Urinary bladder (tissue), 4 donors: ENCODE results near the gene PPP2R2D. TPM values are rescaled to one million over a fixed set of nuclear protein-coding genes. Genes with fewer than 3 reads are reported as not detected.
A peak's percentile ranks its signal among the peaks of the same experiment; 100 is the strongest.

Source experiments
- DNase-seq: peaks from one replicate; pipeline ENCODE4 v3.0.0-alpha.2; 2015; ENCODE audit errors: extremely low spot score
- H3K27ac ChIP-seq: one replicate; pipeline ENCODE4 v1.5.1; 2013; ENCODE audit warnings: low read depth, mild to moderate bottlenecking, moderate library complexity
- H3K36me3 ChIP-seq: one replicate; pipeline ENCODE4 v1.6.1; 2013; ENCODE audit warnings: mild to moderate bottlenecking, moderate library complexity; ENCODE audit not compliant: insufficient read depth
- H3K4me1 ChIP-seq: one replicate; pipeline ENCODE4 v1.6.1; 2013; ENCODE audit warnings: mild to moderate bottlenecking, moderate library complexity; ENCODE audit not compliant: insufficient read depth
- H3K4me3 ChIP-seq: one replicate; pipeline ENCODE4 v1.5.1; 2013; ENCODE audit warnings: low read depth, low read length
- WGBS: extraction: QIAGEN DNeasy Blood & Tissue Kit; methylation state at CpG from one replicate; pipeline ENCODE4 v1.1.7; 2013; 5-methylcytosine and 5-hydroxymethylcytosine counted together
- polyA plus RNA-seq: library from polyadenylated mRNA; stranded (reverse); fragments of 200-250 nt; gene quantifications from one replicate; pipeline ENCODE4 v1.2.3, GENCODE V29; 2013
- total RNA-seq: library from RNA; depleted of rRNA; stranded (reverse); fragments of >200 nt; gene quantifications from one replicate; pipeline ENCODE4 v1.2.3, GENCODE V29; 2014
- donor health status: healthy with polysubstance abuse.
- donor health status: healthy.

Gene PPP2R2D
- total and polyA plus RNA-seq, 2 donors = 25.1 to 44.7 TPM

DNA sequence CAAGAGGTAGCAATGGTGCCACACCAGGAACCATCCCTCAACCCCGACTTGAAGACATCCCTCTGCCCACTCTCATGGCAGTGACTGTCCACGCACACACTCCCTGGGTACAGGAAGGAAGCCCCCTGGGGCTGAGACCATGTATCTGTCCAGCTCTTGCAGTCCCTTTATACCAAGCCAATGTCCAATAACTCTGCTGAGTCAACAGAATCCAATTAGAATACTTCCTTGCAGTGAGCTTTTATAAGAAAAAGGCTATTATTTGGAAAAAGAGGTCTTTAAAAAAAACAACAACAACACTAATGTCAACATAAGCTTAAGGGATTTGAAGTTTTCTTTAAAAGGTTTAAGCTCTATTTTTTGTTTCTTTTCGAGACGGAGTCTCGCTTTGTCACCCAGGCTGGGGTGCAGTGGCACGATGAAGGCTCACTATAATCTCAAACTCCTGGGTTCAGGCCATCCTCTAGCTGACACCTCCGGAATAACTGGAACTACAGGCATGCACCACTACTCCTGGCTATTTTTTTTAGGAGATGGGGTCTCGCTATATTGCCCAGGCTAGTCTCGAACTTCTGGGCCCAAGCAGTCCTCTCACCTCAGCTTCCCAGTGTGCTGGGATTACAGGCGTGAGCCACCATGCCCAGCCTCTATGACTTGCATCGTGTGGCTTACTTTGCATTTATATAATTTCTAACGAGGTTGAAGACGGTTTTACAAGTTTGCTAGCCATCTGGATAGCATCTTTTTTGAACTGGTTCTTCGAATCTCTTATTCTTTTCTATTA is 73.4 kb downstream of the PPP2R2D start:
- WGBS = 82% methylated on average over 14 of the region's 14 CpGs
- Histone ChIP-seq H3K4me1 (no peaks in the 10 kb centered on the region), H3K4me3 (no peak overlapping the region), H3K27ac (no peak overlapping the region), H3K36me3 (peaks cover 5% of the 10 kb centered on the region)
- DNase-seq = no peak

DNA sequence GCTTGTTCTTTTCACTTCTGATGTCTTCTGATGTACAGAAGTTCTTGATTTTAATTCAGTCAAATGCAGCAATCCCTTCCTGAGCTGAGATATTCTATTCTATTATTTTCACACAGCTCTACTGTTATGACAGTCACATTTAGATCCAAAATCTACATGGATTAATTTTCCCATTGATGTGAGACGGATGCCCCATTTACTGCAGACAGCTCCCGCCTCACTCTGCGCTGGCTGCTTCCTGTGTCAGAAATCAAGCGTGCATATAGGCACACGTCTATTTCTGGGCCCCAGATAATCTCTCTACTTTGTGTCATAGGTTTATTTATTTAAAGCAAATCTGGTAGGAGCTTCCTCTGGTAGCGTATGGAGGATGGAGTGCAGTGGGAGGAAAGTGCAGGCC is 74.2 kb downstream of the PPP2R2D start:
- no peak for DNase-seq
- Histone ChIP-seq H3K36me3 (no peaks in the 10 kb centered on the region), H3K4me1 (no peaks in the 10 kb centered on the region), H3K4me3 (no peak overlapping the region), H3K27ac (no peak overlapping the region)
- 76% methylated on average over 6 of the region's 6 CpGs for WGBS

DNA sequence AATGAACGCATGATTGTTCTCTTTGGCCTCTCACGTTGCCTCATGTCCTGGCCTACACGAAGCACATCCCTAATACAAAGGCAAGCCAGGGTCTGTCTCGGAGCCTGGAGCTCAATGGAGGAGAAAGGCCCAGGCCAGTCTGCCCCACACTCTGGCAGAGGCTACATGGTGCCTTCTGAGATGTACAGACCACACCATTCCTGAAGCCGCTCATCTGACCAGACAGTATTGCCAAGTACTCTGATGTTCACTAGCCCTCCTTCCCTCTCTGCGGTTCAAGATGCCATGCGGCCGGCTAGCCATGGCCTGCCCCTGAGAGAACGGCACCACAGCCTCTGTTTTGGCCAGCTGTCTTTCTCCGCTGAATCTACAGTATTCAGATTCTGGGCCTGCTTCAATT is 75.0 kb downstream of the PPP2R2D start:
- WGBS = 95% methylated on average over 10 of the region's 10 CpGs

DNA sequence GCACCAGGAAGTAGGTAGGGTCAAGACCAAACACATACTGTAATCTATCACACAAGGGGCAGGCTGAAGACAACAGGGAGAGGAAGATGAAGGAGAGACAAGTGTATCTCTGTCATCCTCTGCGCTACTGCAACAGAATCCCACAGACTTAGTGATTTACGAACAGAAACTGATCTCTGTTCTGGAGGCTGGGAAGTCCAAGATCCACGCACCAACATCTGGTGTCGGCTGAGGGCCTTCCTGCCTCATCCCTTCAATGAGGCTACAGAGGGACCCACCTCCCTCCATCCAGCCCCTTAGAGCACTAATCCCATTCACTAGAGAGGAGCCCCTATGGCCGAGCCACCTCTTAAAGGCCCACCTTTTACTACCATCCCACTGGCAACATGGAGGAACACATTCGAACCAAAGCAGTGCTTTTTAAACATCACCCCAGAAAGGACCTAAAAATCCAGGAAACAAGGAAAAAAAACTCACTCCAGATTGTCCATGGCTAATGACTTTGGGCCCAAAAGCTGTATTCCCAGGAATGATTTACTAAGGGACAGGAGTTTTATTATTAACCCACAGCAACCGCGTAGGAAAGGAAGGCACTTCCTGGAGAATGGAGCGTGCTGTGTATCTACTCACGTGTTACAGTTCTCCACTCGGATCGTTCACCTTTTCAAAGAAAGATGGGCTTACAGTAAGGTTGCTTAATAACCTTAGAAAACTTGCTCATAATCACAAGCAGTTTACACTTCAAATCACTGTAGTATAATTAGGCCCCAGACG is 76.7 kb downstream of the PPP2R2D start:
- H3K27ac ChIP-seq = no peak overlapping the region
- DNase-seq = no peak
- H3K36me3 ChIP-seq = no peaks in the 10 kb centered on the region
- 93% methylated on average over 13 of the region's 13 CpGs for WGBS
- no peaks in the 10 kb centered on the region for H3K4me1 ChIP-seq
- H3K4me3 ChIP-seq = no peak overlapping the region

More for the DNA sequence above, 75.0 kb downstream of the PPP2R2D start:
- H3K4me1 ChIP-seq = no peaks in the 10 kb centered on the region
- H3K36me3 ChIP-seq = no peaks in the 10 kb centered on the region
- H3K4me3 ChIP-seq = no peak overlapping the region
- DNase-seq = no peak
- H3K27ac ChIP-seq = no peak overlapping the region

DNA sequence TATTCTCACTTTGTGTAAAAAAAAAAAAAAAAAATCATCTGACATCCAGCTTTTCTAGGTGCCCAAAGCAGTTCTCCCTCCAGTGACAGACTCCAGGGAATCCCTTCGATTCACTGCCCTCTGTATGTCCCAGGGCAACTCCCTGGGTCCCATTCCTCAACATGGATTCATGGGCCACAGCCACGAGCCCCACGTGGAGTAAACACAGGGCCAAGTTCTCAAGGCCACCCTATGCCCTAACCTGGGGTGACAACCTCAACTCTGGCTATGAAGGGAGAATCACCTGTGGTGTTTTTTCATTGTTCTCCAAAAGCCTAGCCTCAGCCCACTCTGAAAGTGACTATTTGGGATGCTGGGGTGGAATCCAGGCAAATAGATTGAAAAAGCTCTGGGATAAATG is 77.6 kb downstream of the PPP2R2D start:
- H3K36me3 ChIP-seq = no peaks in the 10 kb centered on the region
- DNase-seq = no peak
- 90% methylated on average over 3 of the region's 3 CpGs for WGBS
- no peak overlapping the region for H3K27ac ChIP-seq
- no peak overlapping the region for H3K4me3 ChIP-seq
- H3K4me1 ChIP-seq = no peaks in the 10 kb centered on the region

DNA sequence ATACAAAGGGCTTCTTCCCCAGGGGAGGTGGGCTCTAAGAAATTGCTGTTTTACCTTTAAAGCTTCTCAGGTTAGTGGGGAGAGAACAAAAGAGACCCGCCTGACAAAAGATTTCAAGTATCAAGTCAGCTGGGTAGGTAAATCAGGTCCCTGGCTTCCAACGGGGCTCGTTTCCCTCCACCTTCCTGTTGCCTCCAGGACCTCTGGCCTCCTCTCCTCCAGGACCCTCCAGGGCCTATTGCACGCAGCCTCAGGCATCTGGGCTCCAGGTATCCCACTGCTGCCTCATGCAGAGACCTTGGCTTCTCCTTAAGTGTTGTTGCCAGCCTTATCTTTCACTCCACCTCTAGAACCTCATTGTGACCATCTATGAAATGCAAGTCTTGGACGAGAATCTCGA is 78.0 kb downstream of the PPP2R2D start:
- Histone ChIP-seq H3K27ac (no peak overlapping the region), H3K36me3 (no peaks in the 10 kb centered on the region), H3K4me3 (no peak overlapping the region), H3K4me1 (no peaks in the 10 kb centered on the region)
- 84% methylated on average over 6 of the region's 6 CpGs for WGBS
- DNase-seq = no peak

DNA sequence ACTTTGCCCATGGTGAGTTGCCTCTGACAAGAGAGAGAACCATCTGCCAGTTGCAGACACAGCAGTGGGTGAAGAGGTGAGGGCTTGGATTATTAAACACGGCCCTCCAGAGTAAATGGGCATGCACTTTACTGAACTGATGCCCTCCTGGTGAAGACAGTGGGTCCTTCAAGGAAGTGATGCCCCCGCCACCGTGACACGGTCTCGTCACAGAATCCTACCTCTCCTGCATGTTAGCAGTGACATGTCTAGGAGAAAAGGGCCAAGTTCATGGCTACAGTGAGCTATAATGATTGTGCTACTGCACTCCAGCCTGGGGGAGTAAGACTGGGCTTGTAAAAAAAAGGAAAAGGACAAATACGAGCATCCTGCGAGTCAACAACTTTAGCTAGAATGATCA is 78.5 kb downstream of the PPP2R2D start:
- Histone ChIP-seq H3K27ac (no peak overlapping the region), H3K4me3 (peak overlapping the region; percentile 38), H3K36me3 (no peaks in the 10 kb centered on the region), H3K4me1 (no peaks in the 10 kb centered on the region)
- 68% methylated on average over 7 of the region's 7 CpGs for WGBS
- no peak for DNase-seq

DNA sequence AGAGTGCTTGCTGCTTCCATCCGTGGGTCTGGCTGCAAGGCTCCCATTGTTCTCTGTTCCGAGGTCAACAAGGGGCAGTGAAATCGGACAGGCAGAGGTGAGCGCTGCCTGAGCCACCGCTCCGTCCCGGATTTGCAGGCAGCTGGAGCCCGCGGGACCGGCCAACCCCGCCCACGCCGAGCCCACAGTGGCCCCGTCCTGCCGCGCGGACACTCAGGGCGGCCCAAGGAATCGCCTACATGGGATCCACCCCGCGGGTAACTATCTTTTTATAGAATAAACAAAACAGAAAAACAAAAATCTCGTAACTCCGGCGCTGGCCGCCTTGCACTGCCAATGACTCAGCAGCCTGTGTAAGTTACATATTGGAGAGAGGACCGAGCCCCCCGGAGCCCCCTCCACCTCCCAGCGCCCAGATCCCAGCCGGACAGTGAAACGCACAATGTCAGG is 79.0 kb downstream of the PPP2R2D start:
- no peak overlapping the region for H3K27ac ChIP-seq
- WGBS = 7% methylated on average over 30 of the region's 30 CpGs
- no peaks in the 10 kb centered on the region for H3K36me3 ChIP-seq
- H3K4me1 ChIP-seq = no peaks in the 10 kb centered on the region
- DNase-seq = no peak
- H3K4me3 ChIP-seq = peak overlapping the region; percentile 38

DNA sequence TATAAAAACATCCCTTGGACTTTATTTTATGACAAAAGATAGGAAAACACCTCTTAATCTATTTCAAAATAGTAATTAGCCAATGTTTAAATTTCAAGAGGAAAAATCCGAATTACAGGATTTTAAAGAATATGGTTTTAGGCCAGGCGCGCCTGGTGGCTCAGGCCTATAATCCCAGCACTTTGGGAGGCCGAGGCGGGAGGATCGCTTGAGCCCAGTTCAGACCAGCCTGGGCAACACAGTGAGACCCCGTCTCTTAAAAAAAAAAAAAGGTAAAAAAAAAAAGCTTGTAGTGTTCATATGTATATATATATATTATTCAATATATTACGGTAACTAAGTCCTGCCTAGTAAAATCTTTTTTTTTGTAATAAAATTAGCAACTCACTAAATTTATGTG is 79.5 kb downstream of the PPP2R2D start:
- Histone ChIP-seq H3K27ac (no peak overlapping the region), H3K36me3 (no peaks in the 10 kb centered on the region), H3K4me3 (peak overlapping the region; percentile 38), H3K4me1 (no peaks in the 10 kb centered on the region)
- 82% methylated on average over 8 of the region's 8 CpGs for WGBS
- DNase-seq = no peak

DNA sequence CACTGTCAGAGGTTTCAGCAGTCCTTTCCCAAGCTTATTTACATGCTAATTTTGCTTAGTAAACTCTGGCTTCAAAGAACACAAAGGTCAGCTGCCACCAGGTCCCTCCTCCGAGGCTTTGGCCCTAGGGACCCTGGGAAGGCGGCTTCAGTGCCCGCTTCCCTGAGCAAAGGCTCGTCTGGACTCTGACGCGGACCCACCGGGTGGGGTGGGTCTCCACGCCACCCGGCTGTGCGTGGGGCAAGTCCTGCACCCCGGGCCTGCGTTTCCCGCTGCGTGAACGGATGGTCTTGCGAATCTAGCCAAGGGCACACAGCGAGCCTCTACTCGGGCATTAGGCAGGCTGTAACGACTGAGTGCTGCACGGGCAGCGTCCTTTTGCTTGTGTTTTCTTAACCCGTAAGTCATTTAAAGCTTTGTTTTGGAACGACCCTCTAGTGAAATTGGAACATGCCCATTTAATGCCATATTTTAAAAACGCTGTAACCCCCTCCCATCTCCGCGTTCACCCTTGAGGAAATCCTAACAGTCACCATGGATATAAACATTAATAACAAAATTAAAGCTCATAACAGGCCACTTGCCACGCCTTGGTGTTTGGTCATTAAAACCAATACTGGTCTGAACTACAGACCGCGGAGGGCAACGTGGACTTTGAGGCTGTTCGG is 80.1 kb downstream of the PPP2R2D start:
- DNase-seq = no peak

DNA sequence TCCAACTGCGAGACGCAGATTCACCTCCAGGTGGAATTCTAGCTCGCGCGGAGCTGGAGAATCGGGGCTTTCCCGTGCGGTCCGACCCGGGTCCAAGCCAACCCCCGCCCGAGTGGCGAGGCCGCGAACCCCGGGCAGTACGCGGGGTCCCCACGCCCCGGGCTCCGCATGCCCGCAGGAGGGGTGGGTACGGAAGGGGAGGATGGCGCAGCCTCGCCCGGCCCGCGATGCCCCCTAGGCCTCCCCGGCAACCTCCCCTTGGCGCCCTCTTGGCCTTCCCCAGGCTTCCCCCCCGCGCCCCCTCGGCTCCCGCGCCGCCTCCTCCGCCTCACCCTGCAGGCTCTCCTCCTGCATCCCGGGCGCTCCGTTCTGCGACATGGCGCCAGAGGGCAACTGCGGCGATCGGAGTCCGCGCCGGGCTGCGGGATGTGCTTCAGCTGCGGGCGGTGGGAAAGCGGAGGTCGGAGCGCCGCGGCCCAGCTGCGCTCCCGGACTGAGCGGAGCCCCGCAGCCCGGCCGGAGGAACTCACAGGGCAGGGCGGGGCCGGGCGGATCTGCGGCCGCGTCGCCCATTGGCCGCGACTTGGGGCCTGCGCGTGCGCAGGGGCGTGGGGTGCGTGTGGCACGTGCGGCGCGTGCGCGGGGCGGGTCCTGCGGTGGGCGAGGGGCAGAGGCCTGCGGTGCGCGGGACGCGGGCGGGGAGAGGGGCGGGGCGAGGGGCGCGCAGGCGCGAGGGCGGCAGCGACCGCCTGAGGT is 80.8 kb downstream of the PPP2R2D start, which contains the start of gene BNIP3:
BNIP3 (minus strand) TSS at position 495 of the 756 bp plus-strand sequence; CDS start at position 378, 117 bp downstream.
- peak; percentile 79 for DNase-seq
- Histone ChIP-seq H3K4me3 (peak within 1 kb of the TSS; percentile 84), H3K36me3 (no peaks in the 10 kb centered on the region), H3K4me1 (no peaks in the 10 kb centered on the region), H3K27ac (no peak within 1 kb of the TSS)
- WGBS = under 1% methylated on average over 100 of the region's 100 CpGs

More for the DNA sequence above, 80.1 kb downstream of the PPP2R2D start:
- no peak overlapping the region for H3K27ac ChIP-seq
- WGBS = 8% methylated on average over 31 of the region's 31 CpGs
- H3K4me1 ChIP-seq = no peaks in the 10 kb centered on the region
- peak overlapping the region; percentile 84 for H3K4me3 ChIP-seq
- no peaks in the 10 kb centered on the region for H3K36me3 ChIP-seq

DNA sequence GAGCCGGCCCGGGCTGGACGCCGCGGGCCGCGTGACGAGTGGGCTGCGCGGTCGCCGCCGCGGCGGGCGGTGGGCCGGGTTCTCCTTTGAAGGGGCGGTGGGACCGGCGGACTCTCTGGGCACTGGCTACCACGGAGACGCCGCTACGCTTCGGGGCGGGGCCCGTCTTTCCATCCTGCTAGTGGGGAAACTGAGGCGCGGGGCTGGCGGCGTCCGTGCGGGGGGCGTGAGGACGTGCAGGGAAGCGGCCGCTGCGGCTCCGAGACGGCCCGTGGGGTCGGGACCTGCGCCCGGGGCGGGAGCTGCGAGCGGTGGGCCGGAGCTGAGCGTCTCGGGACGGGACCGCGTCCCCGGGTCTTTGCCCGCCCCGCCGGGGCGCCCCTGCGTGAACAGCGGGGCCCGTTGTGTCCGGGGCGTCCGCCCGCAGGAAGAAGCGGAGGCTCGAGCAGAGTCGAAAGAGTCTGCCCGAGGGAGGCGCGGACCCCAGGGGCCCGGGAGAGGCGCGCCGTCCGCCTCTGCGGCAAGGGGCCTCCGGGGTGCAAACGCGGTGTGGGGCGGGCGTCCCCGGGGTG is 81.5 kb downstream of the PPP2R2D start:
- 1% methylated on average over 83 of the region's 83 CpGs for WGBS
- no peak overlapping the region for H3K27ac ChIP-seq
- peak overlapping the region; percentile 84 for H3K4me3 ChIP-seq
- no peak for DNase-seq
- H3K4me1 ChIP-seq = no peaks in the 10 kb centered on the region
- H3K36me3 ChIP-seq = no peaks in the 10 kb centered on the region

DNA sequence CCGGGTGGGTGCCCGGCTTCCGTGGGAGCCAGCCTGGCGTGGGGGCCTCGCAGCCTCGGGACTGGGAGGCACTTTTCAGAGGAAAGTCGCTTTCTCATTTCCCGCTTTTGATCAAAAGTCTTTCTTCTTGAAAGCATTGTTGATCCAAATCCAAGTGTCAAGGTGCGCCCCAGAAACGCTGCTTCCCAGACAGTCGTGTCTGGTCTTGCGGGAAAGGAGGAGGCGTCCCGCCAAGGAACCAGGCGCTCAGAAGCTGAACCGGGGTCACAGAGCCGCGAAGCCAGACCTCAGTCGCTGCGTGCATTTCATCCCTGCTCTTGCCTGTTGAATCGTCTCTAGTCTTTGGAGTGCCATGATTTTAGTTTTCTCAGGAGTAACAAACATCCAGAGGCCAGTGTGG is 82.0 kb downstream of the PPP2R2D start:
- Histone ChIP-seq H3K4me1 (no peaks in the 10 kb centered on the region), H3K27ac (no peak overlapping the region), H3K36me3 (no peaks in the 10 kb centered on the region), H3K4me3 (peak overlapping the region; percentile 84)
- DNase-seq = no peak
- WGBS = 70% methylated on average over 21 of the region's 21 CpGs
